Measurements from ENCODE around the gene ASB3.

ASB3 gene

GRCh38 chr2:53767405-53768241 is 19.1 kb downstream of the ASB3 start, which contains the start of gene CHAC2:
Gene CHAC2, plus strand, starts transcription at chr2:53767804. Its CDS starts 83 bp downstream, at chr2:53767887.
- peak; percentile 75 for TF ChIP-seq TAF1 (IDR thresholded peaks at IDR 0.05; ENCODE audit: low read depth)
- TF ChIP-seq, protein P1, sequence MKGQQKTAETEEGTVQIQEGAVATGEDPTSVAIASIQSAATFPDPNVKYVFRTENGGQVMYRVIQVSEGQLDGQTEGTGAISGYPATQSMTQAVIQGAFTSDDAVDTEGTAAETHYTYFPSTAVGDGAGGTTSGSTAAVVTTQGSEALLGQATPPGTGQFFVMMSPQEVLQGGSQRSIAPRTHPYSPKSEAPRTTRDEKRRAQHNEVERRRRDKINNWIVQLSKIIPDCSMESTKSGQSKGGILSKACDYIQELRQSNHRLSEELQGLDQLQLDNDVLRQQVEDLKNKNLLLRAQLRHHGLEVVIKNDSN (IDR thresholded peaks at IDR 0.05) = no peak
- no peak for TF ChIP-seq RAD21 (IDR thresholded peaks at IDR 0.05; ENCODE audit: low read depth)
- peak; percentile 35; the same call in 1 of the 2 replicates for TF ChIP-seq FOXM1 (IDR thresholded peaks at IDR 0.05; ENCODE audit: borderline replicate concordance, low read depth)
- peak; percentile 47 for TF ChIP-seq MAX (IDR thresholded peaks at IDR 0.05)
- TF ChIP-seq ZBTB7A (IDR thresholded peaks at IDR 0.05; ENCODE audit: low read depth) = peak; percentile 53; the same call in 1 of the 2 replicates
- TF ChIP-seq YY1 (IDR thresholded peaks at IDR 0.05; ENCODE audit: low read depth) = peak; percentile 51
- peak; percentile 61 for TF ChIP-seq NFIC (IDR thresholded peaks at IDR 0.05)
- TF ChIP-seq CREB1 (IDR thresholded peaks at IDR 0.05; ENCODE audit: low read depth) = no peak

DNA sequence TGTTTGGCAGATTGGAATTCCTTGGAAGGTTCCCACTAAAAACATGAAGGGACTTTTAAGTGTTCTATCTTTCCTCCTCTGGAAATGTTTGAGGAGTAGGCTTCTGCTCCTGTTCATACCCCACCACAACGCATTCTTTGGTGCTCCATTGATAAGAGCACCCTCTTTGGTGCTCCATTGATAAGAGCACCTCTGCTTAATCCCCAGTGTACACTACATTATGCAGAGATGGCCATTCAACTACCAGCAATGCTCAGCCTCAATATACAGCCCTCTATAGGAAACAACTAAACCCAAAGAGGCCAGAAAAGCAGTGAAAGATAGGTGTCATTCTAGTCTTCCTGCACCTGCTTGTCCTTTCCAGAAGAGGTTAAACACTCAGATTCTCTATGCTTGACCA is 21.0 kb downstream of the ASB3 start:
- TF ChIP-seq REST (IDR thresholded peaks at IDR 0.05; ENCODE audit: low read depth) = no peak
- no peak for TF ChIP-seq EP300 (IDR thresholded peaks at IDR 0.05; ENCODE audit: borderline replicate concordance)
- no peak for TF ChIP-seq EGR1 (IDR thresholded peaks at IDR 0.05)

- no peak for TF ChIP-seq CREB1 (IDR thresholded peaks at IDR 0.05; ENCODE audit: low read depth)
- TF ChIP-seq TAF1 (IDR thresholded peaks at IDR 0.05; ENCODE audit: low read depth) = no peak
- no peak for TF ChIP-seq CEBPB (IDR thresholded peaks at IDR 0.05)
- no peak for TF ChIP-seq REST (IDR thresholded peaks at IDR 0.05; ENCODE audit: low read depth)
- no peak for TF ChIP-seq EGR1 (IDR thresholded peaks at IDR 0.05)
- TF ChIP-seq NFIC (IDR thresholded peaks at IDR 0.05) = no peak
- TF ChIP-seq, protein P1 (IDR thresholded peaks at IDR 0.05) = no peak
- TF ChIP-seq MAX (IDR thresholded peaks at IDR 0.05) = no peak
- TF ChIP-seq YY1 (IDR thresholded peaks at IDR 0.05; ENCODE audit: low read depth) = no peak
- TF ChIP-seq FOXM1 (IDR thresholded peaks at IDR 0.05; ENCODE audit: borderline replicate concordance, low read depth) = no peak
- no peak for TF ChIP-seq RAD21 (IDR thresholded peaks at IDR 0.05; ENCODE audit: low read depth)
- no peak for TF ChIP-seq TEAD4 (IDR thresholded peaks at IDR 0.05)
- TF ChIP-seq EP300 (IDR thresholded peaks at IDR 0.05; ENCODE audit: borderline replicate concordance) = no peak
- TF ChIP-seq TCF12 (IDR thresholded peaks at IDR 0.05; ENCODE audit: low read depth) = no peak
- no peak for TF ChIP-seq ZBTB7A (IDR thresholded peaks at IDR 0.05; ENCODE audit: low read depth)
Measured at GRCh38 chr2:53756644-53757043, 30.1 kb downstream of the ASB3 start.

DNA sequence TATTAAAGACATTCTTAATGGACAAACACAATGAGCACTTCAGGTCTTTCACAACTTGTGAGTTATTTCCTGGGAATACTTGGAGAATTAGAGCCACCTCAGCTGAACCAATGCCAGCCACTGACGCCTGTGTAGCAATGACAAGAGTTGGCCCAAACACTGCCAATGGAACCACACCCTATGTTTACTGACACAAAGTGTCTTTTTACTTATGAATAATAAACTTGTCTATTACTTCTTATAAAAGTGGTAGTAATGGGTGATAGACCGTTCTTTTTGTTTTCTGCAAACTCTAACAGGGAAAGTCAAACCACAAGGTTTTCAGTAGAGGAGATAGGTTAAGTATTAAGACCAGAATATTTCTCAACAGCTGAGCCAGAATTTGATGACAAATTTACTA is 31.6 kb downstream of the ASB3 start:
- TF ChIP-seq REST (IDR thresholded peaks at IDR 0.05; ENCODE audit: low read depth) = no peak
- TF ChIP-seq MAX (IDR thresholded peaks at IDR 0.05) = no peak
- TF ChIP-seq NFIC (IDR thresholded peaks at IDR 0.05) = no peak
- no peak for TF ChIP-seq RAD21 (IDR thresholded peaks at IDR 0.05; ENCODE audit: low read depth)
- no peak for TF ChIP-seq YY1 (IDR thresholded peaks at IDR 0.05; ENCODE audit: low read depth)
- TF ChIP-seq CREB1 (IDR thresholded peaks at IDR 0.05; ENCODE audit: low read depth) = no peak
- TF ChIP-seq EGR1 (IDR thresholded peaks at IDR 0.05) = no peak
- no peak for TF ChIP-seq EP300 (IDR thresholded peaks at IDR 0.05; ENCODE audit: borderline replicate concordance)
- no peak for TF ChIP-seq ZBTB7A (IDR thresholded peaks at IDR 0.05; ENCODE audit: low read depth)

Data from Ishikawa (cell line).